ENCODE measurements around the gene PTMA.

PTMA gene

DNA sequence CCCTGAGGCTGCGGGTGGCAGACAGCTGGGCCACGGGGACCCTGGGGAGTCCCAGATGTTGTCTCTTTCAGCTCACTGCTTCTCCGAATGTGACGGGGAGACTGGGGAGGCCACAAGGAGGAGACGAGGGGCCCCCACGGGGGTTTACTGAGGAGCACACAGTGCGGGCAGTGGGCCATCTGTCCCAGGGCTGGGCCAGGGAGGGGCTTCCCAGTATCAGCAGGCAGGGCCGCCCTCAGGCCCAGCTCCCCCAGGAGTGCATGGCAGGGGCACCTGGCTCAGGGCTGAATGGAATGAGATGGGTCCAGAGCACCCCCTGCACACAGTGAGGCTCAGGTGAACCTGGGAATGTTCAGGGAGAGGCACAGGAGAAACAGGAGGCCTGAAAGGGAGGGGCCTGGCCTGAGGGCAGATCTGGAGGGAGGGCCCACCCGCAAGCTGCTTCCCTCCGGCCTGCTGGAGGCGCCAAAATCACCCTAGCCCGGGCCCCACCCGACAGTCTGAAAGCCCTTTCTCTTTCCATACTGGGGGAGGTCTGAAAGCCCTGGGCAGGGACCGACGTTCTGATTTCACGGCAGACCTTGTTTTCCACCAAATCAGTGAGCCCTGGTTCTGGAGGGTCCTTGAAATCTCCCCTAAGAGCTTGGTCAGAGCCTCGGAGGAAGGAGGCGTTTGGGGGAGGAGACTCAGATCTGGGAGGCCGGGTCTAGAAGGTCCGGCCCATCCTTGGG is 35.5 kb upstream of the PTMA start:
- DNase-seq = peak in 5 of 42 donors; percentile 25 to 65 (median 53)
- intact Hi-C loops (cut with DNase I) = no loop called here

- no peak for DNase-seq
- intact Hi-C loops (cut with DNase I) = no loop called here
Measured at GRCh38 chr2:231673348-231673770, 35.0 kb upstream of the PTMA start.

- DNase-seq = peak; percentile 55 to 92 (median 79)
- intact Hi-C loops (cut with DNase I) = loop anchor here (2.0 kb wide), 1 partner anchor 64 kb away; no protein-coding TSS in a partner anchor
Measured at GRCh38 chr2:231674587-231675338, 33.6 kb upstream of the PTMA start.

- DNase-seq = no peak
- intact Hi-C loops (cut with DNase I) = loop anchor here (2.0 kb wide), 1 partner anchor 39 kb away; no protein-coding TSS in a partner anchor
Measured at GRCh38 chr2:231676243-231676642, 32.1 kb upstream of the PTMA start.

GRCh38 chr2:231677632-231678104 is 30.7 kb upstream of the PTMA start:
- DNase-seq = peak; percentile 53 to 96 (median 87)
- intact Hi-C loops (cut with DNase I) = loop anchor here (2.0 kb wide), 1 partner anchor 37 kb away; no protein-coding TSS in a partner anchor

- no peak for DNase-seq
- intact Hi-C loops (cut with DNase I) = loop anchor here (2.0 kb wide), 1 partner anchor 27 kb away; no protein-coding TSS in a partner anchor
Measured at GRCh38 chr2:231679908-231680284, 28.4 kb upstream of the PTMA start.

DNA sequence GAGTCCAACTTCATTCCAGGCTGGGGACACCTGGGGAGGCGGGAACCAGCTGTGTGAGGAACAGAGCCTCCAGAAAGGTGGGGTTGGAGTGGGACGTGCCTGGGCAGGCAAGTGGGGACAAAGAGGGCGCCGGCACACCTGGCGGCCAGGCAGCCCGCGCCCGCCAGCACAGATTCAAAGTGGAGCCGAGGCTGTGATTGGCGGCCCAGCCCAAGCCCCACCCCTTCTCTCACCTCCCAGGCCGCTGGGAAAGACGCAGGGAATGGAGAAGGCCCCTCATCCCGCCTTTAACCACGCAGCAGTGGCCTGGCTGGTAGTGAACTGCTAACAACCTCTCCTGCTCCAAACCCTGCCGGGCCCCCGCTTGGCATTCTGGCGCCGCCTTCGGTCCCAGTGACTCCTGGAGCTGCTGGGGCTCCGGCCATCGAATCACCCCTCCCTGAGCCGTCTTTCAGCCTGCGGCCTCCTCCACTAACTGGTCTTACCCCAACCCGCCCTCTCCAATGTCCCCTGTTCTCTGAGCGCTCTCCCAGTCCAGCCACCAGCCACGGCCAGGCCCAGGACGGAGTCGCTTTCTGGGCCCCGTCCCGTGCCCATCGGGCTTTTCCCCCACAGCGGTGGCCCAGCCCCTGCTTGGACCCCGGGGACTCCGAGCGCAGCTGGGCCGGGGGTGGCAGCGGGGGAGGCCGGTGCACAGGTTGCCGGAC is 27.9 kb upstream of the PTMA start:
- peak in 4 of 42 donors; percentile 18 to 44 (median 31) for DNase-seq
- intact Hi-C loops (cut with DNase I) = loop anchor here (2.0 kb wide), 1 partner anchor 26 kb away; no protein-coding TSS in a partner anchor

GRCh38 chr2:231680992-231681852 is 27.1 kb upstream of the PTMA start:
- intact Hi-C loops (cut with DNase I) = loop anchor here (2.0 kb wide), 1 partner anchor 26 kb away; no protein-coding TSS in a partner anchor
- DNase-seq = peak; percentile 62 to 96 (median 89)

GRCh38 chr2:231682603-231683291 is 25.6 kb upstream of the PTMA start:
- DNase-seq = peak in 6 of 42 donors; percentile 23 to 58 (median 41)
- intact Hi-C loops (cut with DNase I) = no loop called here

DNA sequence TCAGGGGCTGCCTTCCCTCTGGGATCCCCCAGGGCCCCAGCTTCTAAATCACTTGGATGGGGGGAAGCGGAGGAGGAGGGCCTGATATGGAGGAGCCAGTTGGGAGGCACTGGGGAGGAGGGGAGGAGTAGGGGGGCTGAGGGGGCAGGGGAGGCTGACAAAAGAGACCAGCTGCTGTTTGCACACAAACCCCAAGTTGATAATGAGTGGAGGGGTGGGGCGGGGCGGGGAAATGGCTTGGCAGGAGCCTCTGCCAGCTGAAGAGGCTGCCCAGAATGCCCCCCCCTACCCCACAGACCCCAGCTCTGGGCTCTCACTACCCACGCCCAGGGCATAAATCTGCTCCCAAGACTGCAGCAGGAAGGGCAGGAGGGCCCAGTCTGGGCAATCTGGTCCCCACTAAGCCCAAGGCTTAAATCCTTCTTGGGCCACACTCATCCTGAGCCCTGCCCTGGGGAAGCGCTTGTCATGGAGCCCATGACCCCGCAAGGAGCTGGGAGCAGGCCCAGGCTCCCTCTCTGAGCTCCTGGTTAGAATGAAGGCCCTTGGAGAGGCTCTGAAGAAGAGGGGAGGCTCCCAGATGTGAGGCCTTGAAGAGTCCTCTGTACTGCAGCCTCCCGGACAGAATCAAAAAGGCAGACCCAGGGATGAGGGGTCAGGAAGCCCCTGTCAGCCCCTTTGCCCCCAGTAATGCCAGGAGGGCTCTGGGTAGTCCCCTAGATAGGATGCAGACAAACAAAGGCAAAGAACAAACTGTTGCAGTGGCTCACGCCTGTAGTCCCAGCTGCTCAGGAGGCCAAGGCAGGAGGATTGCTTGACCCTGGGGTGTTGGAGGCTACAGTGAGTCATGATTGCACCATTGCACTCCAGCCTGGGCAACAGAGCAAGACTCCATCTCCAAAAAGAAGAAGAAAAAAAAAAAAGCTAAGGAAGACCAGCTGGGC is 24.8 kb upstream of the PTMA start:
- DNase-seq = peak in 37 of 42 donors; percentile 26 to 87 (median 69)

DNA sequence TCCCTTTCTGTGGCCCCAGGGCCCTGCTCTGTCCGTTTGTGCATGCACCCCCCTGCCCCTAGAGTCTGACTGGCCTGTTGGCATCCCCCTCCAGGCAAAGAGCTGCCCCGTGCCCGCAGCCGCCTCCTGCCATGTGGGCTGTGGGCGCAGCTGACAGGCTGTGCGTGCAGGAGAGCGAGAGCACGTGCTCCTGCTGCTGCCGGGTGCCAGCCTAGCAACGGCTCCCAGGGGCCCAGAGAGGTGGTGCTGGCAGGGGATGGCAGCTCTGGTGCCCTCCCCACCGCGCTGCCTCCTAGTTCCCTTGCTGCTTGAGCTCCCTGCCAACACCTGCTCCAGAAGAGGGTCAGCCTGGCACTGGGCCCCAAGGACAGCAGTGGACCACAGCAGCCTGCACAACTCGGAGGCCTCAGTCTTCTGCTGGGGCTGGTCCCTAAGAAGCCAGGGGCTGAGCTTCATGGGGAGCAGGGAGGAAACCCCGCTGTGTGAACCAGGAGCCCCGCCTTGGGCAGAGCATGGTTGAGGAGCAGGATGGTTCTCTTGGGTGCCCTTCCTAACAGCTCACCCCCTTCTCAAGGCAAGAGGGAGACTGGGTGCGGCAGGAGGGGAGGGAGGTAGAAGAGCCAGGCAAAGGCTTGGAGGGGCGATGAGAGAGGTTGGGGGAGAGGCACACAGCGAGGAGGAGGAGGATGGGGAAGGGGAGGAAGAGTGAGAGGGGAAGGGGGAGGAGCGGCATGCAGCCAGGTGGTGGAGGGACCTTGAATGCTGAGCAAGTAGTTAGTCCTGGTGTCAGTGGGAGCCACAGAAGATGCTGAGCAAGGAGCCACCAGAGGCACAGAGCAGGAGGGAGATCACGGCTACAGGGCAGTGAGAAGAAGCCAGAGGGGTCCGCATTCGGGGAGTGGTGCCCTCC is 23.8 kb upstream of the PTMA start:
- intact Hi-C loops (cut with DNase I) = no loop called here
- DNase-seq = peak; percentile 81 to 97 (median 92)

More for the DNA sequence above, 24.8 kb upstream of the PTMA start:
- intact Hi-C loops (cut with DNase I) = no loop called here

DNA sequence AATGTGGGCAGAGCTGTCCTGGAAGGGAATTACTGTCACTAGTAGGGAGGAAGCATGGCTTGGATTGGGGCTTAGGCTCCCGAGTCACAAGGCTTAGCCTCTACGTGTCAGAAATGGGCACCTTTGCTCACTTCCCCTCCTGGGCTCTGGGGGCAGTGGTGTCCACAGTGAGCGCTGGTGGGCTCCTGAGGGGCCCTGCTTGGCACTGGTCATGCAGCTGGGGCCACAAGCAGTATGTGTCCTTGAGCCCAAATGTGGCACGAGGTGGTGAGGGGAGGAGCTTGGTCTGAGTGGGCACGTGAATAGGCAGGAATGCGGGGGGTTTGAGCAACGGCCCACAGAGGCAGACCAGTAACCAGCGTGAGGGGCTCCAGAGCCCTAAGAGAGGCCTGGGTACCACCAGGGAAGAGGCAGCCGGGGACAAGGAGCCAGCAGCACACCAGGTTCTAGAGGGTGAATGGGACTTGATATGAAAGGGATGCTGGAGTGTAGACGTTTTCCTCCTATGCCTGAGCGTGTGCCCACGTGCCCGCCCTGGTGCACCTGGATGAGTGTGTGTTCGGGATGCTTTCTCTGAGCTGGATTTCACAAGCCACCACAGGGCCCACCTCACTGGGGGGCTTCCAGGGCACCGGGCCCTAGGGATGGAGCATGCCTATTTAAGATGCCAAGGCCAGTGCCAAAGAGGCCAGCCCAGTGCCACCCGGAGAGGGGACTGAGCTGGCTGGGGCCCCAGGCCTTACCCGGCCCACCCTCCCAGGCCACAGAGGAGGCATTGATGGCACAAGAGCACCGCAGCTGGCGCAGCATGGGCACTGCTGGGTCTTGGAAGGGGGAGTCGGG is 22.8 kb upstream of the PTMA start:
- peak; percentile 77 to 96 (median 91) for DNase-seq
- intact Hi-C loops (cut with DNase I) = loop anchor here (2.0 kb wide), 1 partner anchor 23 kb away; the partner anchor contains the start of gene PTMA

DNA sequence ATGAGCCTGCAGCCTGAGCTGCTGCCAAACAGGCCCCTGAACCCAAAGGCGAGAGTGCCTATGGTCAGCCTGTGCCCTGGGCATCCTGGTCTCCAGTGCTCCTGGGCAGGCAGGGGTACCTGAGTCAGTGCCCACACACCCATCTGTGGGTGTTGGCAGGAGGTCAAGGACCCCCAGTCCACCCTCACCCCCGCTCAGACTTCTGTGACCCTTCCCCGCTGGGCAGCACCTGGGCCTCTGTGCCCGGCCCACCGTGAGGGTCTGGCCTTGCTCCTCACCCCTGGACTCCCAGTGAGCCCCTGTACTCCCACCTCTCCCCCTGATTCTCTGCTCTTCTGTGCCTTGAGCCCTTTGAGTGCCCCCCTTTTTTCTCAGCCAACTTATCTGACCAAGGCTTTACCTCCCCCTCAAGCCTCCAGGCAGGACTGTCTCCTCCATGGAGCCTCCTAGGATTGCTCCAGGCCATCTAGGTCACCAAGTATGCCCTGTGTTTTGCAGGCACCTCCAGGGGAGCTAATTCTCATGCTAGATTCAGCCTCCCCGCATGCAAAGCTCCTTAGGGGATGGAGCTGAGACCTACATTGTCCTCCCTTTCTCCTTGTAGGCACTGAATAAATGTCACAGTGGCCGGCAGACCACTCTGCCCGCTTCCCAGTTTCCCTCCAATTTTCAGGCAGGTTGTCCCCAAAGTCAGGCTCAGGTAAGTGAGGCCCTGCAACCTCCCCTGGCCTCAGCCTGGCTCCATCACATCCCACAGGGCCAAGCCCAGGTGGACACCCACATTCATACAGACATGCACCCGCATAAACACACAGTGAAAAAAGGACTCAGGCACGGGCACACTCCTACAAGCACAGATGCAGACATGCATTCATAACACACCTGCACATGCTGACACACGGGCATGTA is 21.9 kb upstream of the PTMA start:
- intact Hi-C loops (cut with DNase I) = loop anchor here (2.0 kb wide), 1 partner anchor 22 kb away; the partner anchor contains the start of gene PTMA

More for the DNA sequence above, 21.9 kb upstream of the PTMA start:
- DNase-seq = no peak
